ENCODE measurements around the gene GPR68.

GRCh38 chr14:91281346-91281745, 36.8 kb upstream of the GPR68 start:
- no peak for TF ChIP-seq CTCF (conservative IDR thresholded peaks at IDR 0.05; ENCODE audit: low read depth in 2 of 2)
- no peak for TF ChIP-seq REST (IDR thresholded peaks at IDR 0.05; ENCODE audit: unreplicated experiment)
- TF ChIP-seq EZH2phosphoT487 (IDR thresholded peaks at IDR 0.05; ENCODE audit: unreplicated experiment), result no peak
- TF ChIP-seq POLR2AphosphoS5 (IDR thresholded peaks at IDR 0.05; ENCODE audit: low read depth), result no peak

Measured in GM23338 (cell line).